ENCODE data around the gene NDUFS7. TPM values are rescaled to one million over a fixed set of nuclear protein-coding genes. Genes with fewer than 3 reads are reported as not detected.

Gene NDUFS7
- total RNA-seq, result 100 to 1,000 TPM in 1 of 2 experiments, 10 to 100 TPM in 1; 98.7 to 101 TPM

GRCh38 chr19:1383312-1384084 is at the start of gene NDUFS7:
Gene NDUFS7 (plus strand): TSS chr19:1383907. CDS start chr19:1383927, 20 bp downstream.
- Mint-ChIP-seq H3K9me3 (peaks cover 2% of the 10 kb centered on the region), H3K4me1 (peaks cover 13% of the 10 kb centered on the region), H3K27ac (peak within 1 kb of the TSS; percentile 98), H3K36me3 (peaks cover 9% of the 10 kb centered on the region), H3K27me3 (peaks cover 9% of the 10 kb centered on the region), H3K4me3 (peak within 1 kb of the TSS; percentile 82)
- peak; percentile 92 for DNase-seq

DNA sequence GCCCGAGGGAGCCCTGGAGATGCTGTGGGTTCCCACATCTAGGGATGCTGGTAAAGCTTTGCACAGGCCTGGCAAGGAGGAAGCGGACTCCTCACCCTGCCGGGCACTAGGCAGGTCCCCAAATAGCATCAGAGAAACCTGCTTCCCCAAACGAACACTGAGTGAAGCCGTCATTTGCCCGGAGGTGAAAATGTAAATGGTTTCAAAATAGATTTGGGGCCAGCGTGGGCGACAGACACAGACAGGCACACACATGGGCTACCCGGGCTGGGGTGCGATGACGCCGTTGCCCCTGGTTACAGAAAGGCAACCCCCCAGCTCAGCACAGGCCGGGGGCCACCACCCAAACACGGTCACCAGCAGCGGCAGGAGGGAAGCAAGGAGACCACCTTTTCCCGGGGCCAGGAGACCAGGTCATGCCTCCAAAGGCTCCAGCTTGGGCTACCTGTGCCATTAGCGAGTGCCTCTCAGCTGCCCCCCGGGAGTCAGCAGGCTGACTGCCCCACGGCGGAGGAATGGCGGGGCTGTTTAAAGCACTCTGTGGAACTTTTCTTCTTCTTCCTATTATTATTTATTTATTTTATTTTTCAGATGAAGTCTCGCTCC is 47.5 kb upstream of the NDUFS7 start:
- Mint-ChIP-seq H3K4me3 (no peak overlapping the region), H3K27ac (no peak overlapping the region), H3K27me3 (no peaks in the 10 kb centered on the region), H3K36me3 (no peaks in the 10 kb centered on the region), H3K9me3 (no peaks in the 10 kb centered on the region), H3K4me1 (no peaks in the 10 kb centered on the region)
- no peak for DNase-seq

DNA sequence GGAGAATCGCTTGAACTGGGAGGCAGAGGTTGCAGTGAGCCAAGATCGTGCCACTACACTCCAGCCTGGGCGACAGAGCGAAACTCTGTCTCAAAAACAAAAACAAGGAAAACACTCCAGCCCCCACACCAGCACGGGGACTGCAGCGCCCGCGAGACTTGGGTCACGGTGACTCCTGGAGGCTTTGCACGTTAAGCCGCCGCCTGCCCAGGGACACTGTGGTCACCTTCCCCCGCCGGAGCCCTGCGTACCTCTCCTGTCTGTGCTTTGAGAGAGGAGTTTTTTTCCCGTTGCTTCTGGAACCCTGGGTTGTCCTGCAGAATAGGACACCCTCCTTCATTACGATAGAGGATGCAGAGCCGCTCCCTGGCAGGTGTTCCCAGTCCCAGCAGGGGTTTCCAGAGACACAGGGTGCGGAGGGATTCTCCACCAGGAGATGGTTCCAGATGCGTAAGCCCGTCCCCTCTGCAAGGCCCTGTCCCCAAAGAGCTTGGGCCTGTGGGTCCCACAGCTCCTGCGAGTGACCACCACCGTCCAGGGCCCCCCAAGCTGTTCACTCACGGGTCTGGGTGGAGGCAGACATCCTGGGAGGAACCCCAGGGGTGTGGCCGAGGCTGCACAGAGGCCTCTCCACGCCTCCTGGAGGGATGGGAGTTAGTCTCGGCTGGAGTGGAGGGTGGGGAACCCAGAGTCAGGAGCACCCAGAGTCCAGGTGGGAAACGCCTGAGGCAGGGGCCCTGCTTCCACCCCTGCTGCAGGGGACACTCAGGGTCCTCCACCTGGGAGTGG is 42.8 kb upstream of the NDUFS7 start:
- H3K4me1 Mint-ChIP-seq, result peaks cover 7% of the 10 kb centered on the region
- H3K9me3 Mint-ChIP-seq, result no peaks in the 10 kb centered on the region
- H3K27ac Mint-ChIP-seq, result no peak overlapping the region
- no peaks in the 10 kb centered on the region for H3K27me3 Mint-ChIP-seq
- DNase-seq, result no peak
- H3K36me3 Mint-ChIP-seq, result no peaks in the 10 kb centered on the region
- no peak overlapping the region for H3K4me3 Mint-ChIP-seq

- no peak overlapping the region for H3K4me3 Mint-ChIP-seq
- no peaks in the 10 kb centered on the region for H3K9me3 Mint-ChIP-seq
- H3K27ac Mint-ChIP-seq, result no peak overlapping the region
- H3K36me3 Mint-ChIP-seq, result no peaks in the 10 kb centered on the region
- H3K4me1 Mint-ChIP-seq, result peaks cover 7% of the 10 kb centered on the region
- no peaks in the 10 kb centered on the region for H3K27me3 Mint-ChIP-seq
- no peak for DNase-seq
Observed at GRCh38 chr19:1343041-1343440, 40.7 kb upstream of the NDUFS7 start.

GRCh38 chr19:1349211-1349610 is 34.5 kb upstream of the NDUFS7 start:
- H3K36me3 Mint-ChIP-seq, result no peaks in the 10 kb centered on the region
- H3K4me1 Mint-ChIP-seq, result peaks cover 7% of the 10 kb centered on the region
- no peak for DNase-seq
- H3K27me3 Mint-ChIP-seq, result no peaks in the 10 kb centered on the region
- H3K9me3 Mint-ChIP-seq, result no peaks in the 10 kb centered on the region
- H3K27ac Mint-ChIP-seq, result no peak overlapping the region
- no peak overlapping the region for H3K4me3 Mint-ChIP-seq

GRCh38 chr19:1350867-1351266 is 32.8 kb upstream of the NDUFS7 start:
- Mint-ChIP-seq H3K9me3 (no peaks in the 10 kb centered on the region), H3K4me1 (peaks cover 6% of the 10 kb centered on the region), H3K4me3 (no peak overlapping the region), H3K27me3 (no peaks in the 10 kb centered on the region), H3K36me3 (no peaks in the 10 kb centered on the region), H3K27ac (no peak overlapping the region)
- no peak for DNase-seq

GRCh38 chr19:1351381-1351851 is 32.3 kb upstream of the NDUFS7 start:
- Mint-ChIP-seq H3K36me3 (no peaks in the 10 kb centered on the region), H3K4me1 (peaks cover 11% of the 10 kb centered on the region), H3K27ac (no peak overlapping the region), H3K27me3 (no peaks in the 10 kb centered on the region), H3K9me3 (no peaks in the 10 kb centered on the region), H3K4me3 (no peak overlapping the region)
- DNase-seq, result no peak

- Mint-ChIP-seq H3K27ac (no peak overlapping the region), H3K4me3 (no peak overlapping the region), H3K27me3 (no peaks in the 10 kb centered on the region), H3K9me3 (no peaks in the 10 kb centered on the region), H3K36me3 (peaks cover 3% of the 10 kb centered on the region), H3K4me1 (peaks cover 11% of the 10 kb centered on the region)
- no peak for DNase-seq
Observed at GRCh38 chr19:1353144-1353543, 30.6 kb upstream of the NDUFS7 start.

GRCh38 chr19:1354970-1355567 is 28.6 kb upstream of the NDUFS7 start:
- Mint-ChIP-seq H3K4me3 (peak overlapping the region; percentile 93), H3K27ac (peak overlapping the region; percentile 39), H3K36me3 (peaks cover 7% of the 10 kb centered on the region), H3K4me1 (peaks cover 11% of the 10 kb centered on the region), H3K27me3 (no peaks in the 10 kb centered on the region), H3K9me3 (no peaks in the 10 kb centered on the region)
- DNase-seq, result no peak

GRCh38 chr19:1355568-1356507 is 27.9 kb upstream of the NDUFS7 start:
- Mint-ChIP-seq H3K27me3 (no peaks in the 10 kb centered on the region), H3K27ac (peak overlapping the region; percentile 39), H3K4me3 (peak overlapping the region; percentile 93), H3K36me3 (peaks cover 10% of the 10 kb centered on the region), H3K9me3 (no peaks in the 10 kb centered on the region), H3K4me1 (peaks cover 11% of the 10 kb centered on the region)
- DNase-seq, result no peak

DNA sequence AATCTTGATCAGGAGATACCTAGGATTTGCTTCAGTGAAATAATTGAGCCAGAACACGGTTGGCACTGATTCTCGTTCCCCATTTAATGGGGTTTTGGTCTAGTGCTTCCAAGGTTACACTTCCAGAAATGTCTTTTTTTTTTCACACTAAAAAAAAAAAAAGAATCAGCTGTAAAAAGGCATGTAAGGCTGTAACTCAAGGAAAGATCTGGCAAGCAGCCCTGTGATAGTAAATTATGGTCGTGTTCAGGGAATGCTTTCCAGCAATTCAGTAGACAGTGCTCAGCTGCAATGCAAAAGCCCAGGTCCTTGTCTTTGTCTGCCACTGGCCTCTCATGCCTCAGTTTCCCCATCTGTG is 27.2 kb upstream of the NDUFS7 start:
- peaks cover 10% of the 10 kb centered on the region for H3K36me3 Mint-ChIP-seq
- DNase-seq, result no peak
- no peaks in the 10 kb centered on the region for H3K27me3 Mint-ChIP-seq
- no peak overlapping the region for H3K27ac Mint-ChIP-seq
- peak overlapping the region; percentile 93 for H3K4me3 Mint-ChIP-seq
- peaks cover 11% of the 10 kb centered on the region for H3K4me1 Mint-ChIP-seq
- H3K9me3 Mint-ChIP-seq, result no peaks in the 10 kb centered on the region

DNA sequence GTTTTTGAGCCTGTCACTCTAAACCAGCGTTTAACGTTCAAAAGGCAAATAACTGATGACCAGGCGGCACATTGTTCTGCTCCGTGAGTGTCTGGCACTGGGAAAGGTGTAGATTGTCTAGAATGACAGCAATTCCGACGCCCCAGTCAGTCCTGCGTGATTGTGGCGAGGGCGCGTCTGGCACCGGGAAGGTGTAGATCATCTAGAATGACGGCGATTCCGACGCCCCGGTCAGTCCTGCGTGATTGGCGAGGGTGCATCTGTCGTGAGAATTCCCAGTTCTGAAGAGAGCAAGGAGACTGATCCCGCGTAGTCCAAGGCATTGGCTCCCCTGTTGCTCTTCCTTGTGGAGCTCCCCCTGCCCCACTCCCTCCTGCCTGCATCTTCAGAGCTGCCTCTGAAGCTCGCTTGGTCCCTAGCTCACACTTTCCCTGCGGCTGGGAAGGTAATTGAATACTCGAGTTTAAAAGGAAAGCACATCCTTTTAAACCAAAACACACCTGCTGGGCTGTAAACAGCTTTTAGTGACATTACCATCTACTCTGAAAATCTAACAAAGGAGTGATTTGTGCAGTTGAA is 26.1 kb upstream of the NDUFS7 start:
- no peak overlapping the region for H3K4me3 Mint-ChIP-seq
- H3K27me3 Mint-ChIP-seq, result no peaks in the 10 kb centered on the region
- peaks cover 19% of the 10 kb centered on the region for H3K4me1 Mint-ChIP-seq
- H3K27ac Mint-ChIP-seq, result no peak overlapping the region
- no peaks in the 10 kb centered on the region for H3K9me3 Mint-ChIP-seq
- H3K36me3 Mint-ChIP-seq, result peaks cover 16% of the 10 kb centered on the region
- no peak for DNase-seq

DNA sequence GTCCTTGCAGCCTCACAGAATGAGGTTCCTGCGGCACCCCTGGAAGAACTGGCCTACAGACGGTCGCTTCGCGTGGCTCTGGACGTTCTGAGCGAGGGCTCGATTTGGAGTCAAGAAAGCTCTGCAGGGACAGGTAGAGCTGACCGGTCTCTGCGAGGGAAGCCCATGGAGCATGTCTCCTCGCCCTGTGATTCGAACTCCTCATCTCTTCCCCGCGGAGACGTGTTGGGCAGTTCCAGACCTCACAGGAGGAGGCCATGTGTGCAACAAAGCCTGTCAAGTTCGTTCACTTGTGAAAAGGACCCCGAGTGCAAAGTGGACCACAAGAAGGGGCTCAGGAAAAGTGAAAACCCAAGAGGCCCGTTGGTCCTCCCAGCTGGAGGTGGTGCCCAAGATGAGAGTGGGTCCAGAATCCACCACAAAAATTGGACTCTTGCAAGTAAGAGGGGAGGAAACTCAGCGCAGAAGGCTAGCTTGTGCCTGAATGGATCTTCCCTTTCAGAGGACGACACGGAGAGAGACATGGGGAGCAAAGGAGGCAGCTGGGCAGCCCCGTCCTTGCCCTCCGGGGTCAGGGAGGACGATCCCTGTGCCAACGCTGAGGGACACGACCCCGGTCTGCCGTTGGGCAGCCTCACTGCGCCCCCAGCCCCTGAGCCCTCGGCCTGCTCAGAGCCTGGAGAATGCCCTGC is 23.4 kb upstream of the NDUFS7 start:
- Mint-ChIP-seq H3K36me3 (peaks cover 27% of the 10 kb centered on the region), H3K4me3 (no peak overlapping the region), H3K27me3 (no peaks in the 10 kb centered on the region), H3K4me1 (peaks cover 42% of the 10 kb centered on the region), H3K9me3 (no peaks in the 10 kb centered on the region), H3K27ac (no peak overlapping the region)
- no peak for DNase-seq

All from activated naive CD8-positive, alpha-beta T cell treated with anti-CD3 and anti-CD28 coated beads for 36 hours (primary cell).